HG02678 (cell line): Measurements from ENCODE around the gene STX18.

ENCODE experiments used
- ATAC-seq: cut with Tn5 transposase; IDR thresholded peaks from one replicate; pipeline ENCODE4 v1.9.1; 2021; ENCODE audit warnings: mild to moderate bottlenecking, moderate library complexity; ENCODE audit not compliant: unreplicated experiment

Gene STX18

DNA sequence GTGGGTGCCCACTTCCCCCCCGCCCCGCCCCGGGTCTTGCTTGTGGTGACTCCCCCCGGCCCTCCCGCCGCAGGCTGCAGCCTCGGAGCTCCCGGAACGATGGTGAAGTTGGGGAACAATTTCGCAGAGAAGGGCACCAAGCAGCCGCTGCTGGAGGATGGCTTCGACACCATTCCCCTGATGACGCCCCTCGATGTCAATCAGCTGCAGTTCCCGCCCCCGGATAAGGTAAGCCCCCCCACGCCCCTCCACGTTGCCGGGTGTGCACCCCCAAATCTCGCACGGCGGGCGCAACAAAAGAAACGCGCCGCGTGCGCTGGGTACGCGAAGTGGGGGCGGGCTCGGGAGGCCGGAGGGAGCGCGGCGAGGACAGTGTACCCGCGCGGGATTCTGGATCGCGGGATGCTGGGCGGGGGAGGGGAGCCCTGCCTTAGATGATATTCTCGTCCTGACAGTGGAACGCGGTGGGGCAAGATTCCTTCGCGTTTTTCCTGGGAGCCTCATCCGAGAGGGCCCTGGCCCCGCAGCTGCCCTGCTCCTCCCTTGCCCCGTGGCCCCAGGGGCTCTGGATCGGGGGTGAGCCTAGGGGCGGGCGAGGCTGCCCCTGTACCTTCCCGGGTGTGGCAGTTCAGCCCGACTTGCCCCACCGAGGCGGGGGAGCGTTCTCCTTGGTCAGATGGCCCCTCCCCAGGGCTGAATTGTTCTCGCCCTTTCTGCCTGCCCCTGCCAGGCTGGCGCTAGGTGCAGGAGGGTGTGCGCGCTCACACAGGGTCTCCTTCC is 154.1 kb downstream of the STX18 start:
- no peak for ATAC-seq

DNA sequence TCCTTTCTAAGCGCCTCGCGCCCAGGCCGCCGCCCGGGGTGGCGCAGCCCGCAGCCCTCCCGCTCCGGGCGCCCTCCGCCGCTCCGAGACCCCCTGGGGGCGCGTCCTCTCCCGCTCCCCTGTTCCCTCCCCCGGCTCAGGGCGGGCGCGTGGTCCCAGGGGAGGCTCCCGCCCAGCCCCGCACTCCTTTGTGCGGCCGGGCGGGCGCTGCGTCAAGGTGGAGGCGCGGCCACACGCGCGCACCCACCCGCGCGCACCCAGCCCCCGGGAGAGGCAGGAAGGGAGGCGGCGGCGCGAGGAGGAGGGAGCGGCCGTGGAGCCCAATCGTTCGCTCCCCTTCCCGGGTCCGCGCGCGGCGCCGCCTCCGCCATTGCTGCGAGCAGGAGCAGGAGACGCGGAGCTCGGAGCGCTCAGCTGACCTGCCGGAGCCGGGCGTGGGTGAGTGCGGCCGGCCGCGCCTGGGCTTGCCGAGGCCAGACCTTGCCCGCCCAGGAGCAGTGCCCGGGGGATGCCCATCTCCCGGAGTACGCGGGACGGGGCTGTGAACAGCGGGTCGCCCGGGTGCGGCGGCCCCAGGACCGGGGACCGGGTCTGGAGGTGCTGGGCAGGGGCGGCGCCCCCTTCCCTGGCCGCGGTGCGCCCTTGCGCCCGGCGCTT is 155.0 kb downstream of the STX18 start, which contains the start of gene NSG1:
Gene NSG1 (plus strand): TSS at position 367 of the 657 bp plus-strand sequence. CDS start 528 bp downstream, outside the sequence.
- ATAC-seq = no peak

DNA sequence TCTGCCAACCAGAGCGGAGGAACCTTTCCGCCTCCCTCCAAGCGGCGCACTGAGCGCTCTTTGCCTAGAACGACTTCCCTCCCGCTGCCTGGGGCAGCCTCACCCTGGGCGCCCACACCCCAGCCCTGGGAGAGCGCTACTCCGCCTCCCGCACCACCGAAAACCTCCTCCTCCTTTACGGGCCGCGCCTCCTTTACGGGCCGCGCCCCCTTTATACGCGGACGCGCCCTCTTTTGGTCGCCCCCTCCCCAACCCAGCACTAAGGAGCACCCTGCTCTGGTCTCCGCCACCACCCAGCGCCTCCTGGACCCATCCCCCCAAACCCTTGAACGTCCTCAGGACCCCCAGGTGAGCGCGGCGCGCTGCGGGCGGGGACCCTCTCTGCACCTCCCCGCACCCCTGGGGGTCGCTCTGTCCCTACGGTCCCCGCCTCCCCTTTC is 155.5 kb downstream of the STX18 start:
- ATAC-seq = no peak

DNA sequence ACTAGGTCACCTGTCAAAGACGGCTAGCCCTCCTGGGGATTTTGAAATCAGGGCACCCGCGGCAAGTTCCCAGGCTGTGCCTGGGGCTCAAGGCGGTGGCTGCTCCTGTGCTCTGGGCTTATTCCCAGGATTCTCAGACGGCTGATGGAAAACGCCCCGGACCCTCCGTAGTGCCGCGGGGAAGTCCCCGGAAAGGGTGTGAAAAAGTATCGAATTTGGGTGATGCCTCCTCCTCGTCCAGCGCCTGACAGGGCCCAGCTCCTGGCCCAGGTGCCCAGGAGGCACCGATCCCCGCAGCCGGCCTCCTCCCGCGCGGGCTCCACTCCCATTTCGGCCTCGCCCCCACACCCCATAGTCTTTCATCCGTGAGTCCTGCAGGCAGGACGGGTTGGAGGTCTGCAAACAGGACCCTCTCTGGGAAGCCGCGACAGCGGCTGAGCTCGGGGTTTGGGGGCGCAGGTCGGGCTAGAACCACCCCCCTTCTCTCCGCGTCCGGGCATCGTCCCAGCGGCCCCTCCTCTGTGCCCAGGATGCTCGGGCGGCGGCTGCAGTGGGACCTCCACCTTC is 156.0 kb downstream of the STX18 start:
- no peak for ATAC-seq

DNA sequence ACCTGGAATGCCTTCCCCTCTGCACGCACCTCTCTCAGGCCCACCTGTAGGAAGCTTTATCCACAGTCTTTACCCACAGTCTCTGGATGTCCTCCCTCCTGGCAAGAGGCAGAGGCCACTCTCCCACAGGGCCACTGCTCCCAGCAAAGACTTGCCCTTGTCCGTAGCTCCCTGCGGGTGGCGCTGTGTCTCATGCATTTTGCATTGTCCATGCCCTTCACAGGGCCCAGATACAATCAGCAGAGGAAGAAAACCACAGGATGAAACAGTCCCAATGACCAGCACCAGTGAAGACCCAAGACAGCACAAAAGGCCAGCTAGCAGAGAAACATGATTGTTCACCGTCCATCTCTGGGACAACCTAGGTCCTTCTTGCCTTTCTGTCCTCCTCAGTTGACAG is 157.0 kb downstream of the STX18 start:
- ATAC-seq = no peak

DNA sequence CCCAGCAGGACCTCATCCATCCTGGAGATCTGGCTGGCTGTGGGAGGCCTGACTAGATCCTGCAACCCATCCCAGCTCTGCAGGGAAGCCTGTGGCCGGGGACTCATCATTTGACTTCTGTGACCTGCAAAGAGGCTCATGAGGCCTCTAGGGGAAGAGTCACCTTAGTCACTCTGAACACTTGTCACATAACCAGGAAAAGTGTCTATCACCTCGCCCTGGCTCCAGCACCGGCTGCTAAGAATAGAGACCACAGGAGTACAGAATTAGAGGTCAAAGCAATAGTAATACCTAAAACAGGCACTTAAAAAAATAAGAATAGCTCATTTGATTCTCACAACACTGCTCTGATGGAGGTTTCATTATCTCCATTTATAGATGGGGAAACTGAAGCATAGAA is 158.8 kb downstream of the STX18 start:
- no peak for ATAC-seq

DNA sequence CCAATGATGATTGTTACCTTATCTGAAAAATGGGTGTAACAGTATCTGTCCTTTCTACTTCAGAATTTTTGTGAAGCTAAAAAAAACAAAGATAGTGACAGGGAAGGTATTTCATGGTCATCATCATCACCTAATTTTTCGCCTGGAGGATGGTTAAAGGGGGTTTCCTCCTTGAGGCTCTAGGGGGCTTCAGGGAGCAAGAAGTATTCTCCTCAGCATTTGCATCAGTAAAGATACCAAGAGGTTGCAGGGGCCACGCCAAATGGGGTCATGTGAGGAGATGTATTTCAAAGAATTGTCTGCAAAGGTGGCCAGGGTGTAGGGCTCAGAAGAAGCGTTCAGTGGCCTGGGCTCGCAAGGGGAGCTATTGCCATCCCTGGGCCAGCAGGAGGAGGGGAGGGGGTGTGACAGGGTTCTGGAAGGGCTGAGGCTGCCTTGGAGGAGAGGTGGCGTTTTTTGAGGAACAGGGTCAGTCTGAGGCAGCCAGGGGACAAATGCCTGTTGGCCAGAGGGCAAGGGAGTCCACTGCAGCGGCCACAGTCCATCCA is 162.2 kb downstream of the STX18 start:
- ATAC-seq = no peak

DNA sequence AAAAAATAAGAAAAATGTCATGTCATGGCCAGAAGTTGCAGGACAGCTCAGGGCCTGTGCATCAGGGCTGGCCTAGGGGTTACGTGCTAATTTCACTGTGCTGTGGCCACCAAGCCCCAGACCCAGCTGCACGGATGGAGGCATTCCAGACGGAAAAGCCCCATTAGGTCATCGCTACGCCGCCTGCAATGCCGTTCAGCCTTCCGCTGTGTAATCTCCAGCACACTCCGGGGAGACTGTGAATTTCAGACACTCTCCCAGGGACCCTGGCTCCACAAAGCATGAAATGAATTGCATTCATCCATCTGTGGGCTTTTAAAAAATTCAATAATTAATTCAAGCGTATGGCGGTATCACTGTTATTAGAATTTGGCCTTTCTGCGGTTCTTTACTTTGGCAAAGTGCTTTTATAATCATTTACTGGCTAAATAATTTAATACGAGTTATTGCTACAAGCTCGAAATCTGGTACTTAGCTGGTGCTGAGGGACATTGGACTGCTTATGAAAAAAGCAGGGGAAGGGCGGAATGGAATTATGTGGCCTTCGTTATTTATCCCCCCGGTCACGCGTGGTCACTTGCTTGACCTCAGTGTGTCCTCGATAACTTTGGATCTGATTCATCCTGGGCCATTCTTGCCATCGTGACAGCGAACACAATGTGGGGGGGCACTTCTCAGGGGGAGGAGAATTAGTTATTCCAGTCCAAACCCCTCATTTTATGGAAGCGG is 164.0 kb downstream of the STX18 start:
- no peak for ATAC-seq

DNA sequence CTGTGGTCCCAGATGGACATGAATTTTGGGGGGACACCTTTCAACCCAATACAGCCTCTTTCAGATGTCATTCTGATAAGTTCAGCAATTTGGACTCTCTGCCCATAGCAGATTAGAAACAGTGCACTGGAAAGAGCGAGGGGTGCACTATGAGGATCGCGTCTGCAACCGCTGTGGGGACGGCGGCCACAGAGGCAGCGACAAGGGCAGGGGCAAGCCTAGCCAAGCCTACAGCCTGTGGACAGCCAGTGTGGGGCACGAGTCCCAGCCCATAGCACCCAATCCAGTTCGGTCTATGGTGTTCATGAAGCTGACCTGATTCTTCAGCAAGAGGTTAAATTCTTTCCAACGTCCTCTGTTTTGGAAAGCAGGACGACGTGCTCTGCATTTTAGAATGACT is 164.7 kb downstream of the STX18 start:
- no peak for ATAC-seq

DNA sequence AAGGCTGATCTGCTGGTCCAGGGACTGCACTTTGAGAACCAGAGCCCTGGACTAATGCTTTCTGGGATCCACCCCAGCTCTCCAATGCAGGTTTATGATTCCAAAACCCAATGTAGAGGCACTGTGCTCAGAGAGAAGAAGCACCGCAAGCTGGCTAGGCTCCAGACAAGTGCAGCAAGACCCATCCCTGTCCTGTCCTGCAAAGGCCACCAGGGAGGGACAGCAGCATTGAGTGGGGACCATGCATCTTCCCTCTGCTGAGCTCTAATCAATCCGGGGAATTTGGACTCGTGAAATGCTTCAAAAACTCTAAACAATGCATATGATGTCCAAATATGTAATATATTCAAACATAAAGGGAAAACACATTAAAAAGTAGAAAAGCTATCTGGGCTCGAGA is 165.8 kb downstream of the STX18 start:
- no peak for ATAC-seq

DNA sequence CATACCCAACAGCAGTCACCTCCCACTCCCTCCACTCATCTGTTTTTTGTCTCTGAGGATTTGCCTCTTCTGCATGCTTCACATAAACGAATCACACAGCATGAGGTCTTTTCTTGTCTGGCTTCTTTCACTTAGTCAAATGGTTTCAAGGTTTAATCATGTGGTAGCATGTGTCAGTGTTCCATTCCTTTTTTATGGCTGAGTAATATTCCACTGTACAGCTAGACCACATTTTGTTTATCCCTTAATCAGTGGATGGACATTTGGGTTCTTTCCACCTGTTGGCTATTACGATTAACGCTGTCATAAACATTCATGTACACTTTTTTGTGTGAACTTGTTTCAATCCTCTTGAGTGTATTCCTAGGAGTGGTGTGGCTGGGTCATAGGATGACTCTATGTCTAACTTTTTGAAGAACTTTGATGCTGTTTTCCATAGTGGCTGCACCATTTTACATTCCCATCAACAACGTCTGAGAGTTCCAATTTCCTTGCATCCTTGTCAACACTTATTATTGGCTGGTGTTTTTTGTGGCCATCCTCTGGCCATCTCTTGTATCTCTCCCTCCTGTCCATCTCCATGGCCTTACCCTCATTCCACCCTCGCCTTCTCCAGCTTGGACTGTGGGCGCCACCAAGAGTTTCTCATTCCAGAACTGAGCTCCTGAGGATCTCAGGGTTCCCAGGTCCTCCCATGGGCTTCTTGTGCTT is 167.3 kb downstream of the STX18 start:
- ATAC-seq = no peak
